HUES6 (cell line): Measurements from ENCODE around the gene MTA1.
A peak's percentile ranks its signal among the peaks of the same experiment; 100 is the strongest.

Experiments
- H3K27ac ChIP-seq: 2 replicates; pipeline ENCODE4 v1.7.0; 2013; ENCODE audit warnings: low read depth, mild to moderate bottlenecking, low read length, inconsistent platforms
- H3K27me3 ChIP-seq: 2 replicates; pipeline ENCODE4 v1.6.1; 2013; ENCODE audit warnings: low read length; ENCODE audit not compliant: control insufficient read depth, insufficient read depth
- H3K36me3 ChIP-seq: 2 replicates; pipeline ENCODE4 v1.6.1; 2013; ENCODE audit warnings: low read length; ENCODE audit not compliant: control insufficient read depth, insufficient read depth
- H3K4me1 ChIP-seq: 2 replicates; pipeline ENCODE4 v1.6.1; 2013; ENCODE audit warnings: low read length; ENCODE audit not compliant: control insufficient read depth, insufficient read depth
- H3K4me3 ChIP-seq: 2 replicates; pipeline ENCODE4 v1.5.1; 2013; ENCODE audit warnings: low read depth, low read length
- H3K9ac ChIP-seq: one replicate; pipeline ENCODE4 v1.6.1; 2013; ENCODE audit warnings: mild to moderate bottlenecking, low read length
- H3K9me3 ChIP-seq: 2 replicates; pipeline ENCODE4 v1.6.1; 2013; ENCODE audit warnings: low read depth, low read length; ENCODE audit not compliant: control insufficient read depth, insufficient read depth

The MTA1 gene

GRCh38 chr14:105381446-105382342 is 37.9 kb upstream of the MTA1 start:
- Histone ChIP-seq H3K9ac (no peak overlapping the region), H3K27ac (no peak overlapping the region), H3K9me3 (no peaks in the 10 kb centered on the region), H3K36me3 (peaks cover 44% of the 10 kb centered on the region), H3K4me3 (no peak overlapping the region), H3K4me1 (no peaks in the 10 kb centered on the region), H3K27me3 (no peaks in the 10 kb centered on the region)

- Histone ChIP-seq H3K9me3 (no peaks in the 10 kb centered on the region), H3K4me1 (no peaks in the 10 kb centered on the region), H3K27ac (no peak overlapping the region), H3K4me3 (no peak overlapping the region), H3K36me3 (peaks cover 52% of the 10 kb centered on the region), H3K27me3 (no peaks in the 10 kb centered on the region), H3K9ac (no peak overlapping the region)
Observed at GRCh38 chr14:105382343-105383082, 37.1 kb upstream of the MTA1 start.

- no peaks in the 10 kb centered on the region for H3K9me3 ChIP-seq
- peaks cover 55% of the 10 kb centered on the region for H3K36me3 ChIP-seq
- no peak overlapping the region for H3K27ac ChIP-seq
- H3K4me3 ChIP-seq: no peak overlapping the region
- no peaks in the 10 kb centered on the region for H3K27me3 ChIP-seq
- H3K4me1 ChIP-seq: no peaks in the 10 kb centered on the region
- H3K9ac ChIP-seq: no peak overlapping the region
Observed at GRCh38 chr14:105383083-105383730, 36.4 kb upstream of the MTA1 start.

GRCh38 chr14:105384041-105384557 is 35.5 kb upstream of the MTA1 start:
- Histone ChIP-seq H3K27ac (no peak overlapping the region), H3K4me3 (no peak overlapping the region), H3K9ac (no peak overlapping the region), H3K27me3 (no peaks in the 10 kb centered on the region), H3K9me3 (no peaks in the 10 kb centered on the region), H3K4me1 (no peaks in the 10 kb centered on the region), H3K36me3 (peaks cover 55% of the 10 kb centered on the region)

GRCh38 chr14:105384605-105385321 is 34.9 kb upstream of the MTA1 start:
- H3K27me3 ChIP-seq: no peaks in the 10 kb centered on the region
- no peaks in the 10 kb centered on the region for H3K4me1 ChIP-seq
- H3K9me3 ChIP-seq: no peaks in the 10 kb centered on the region
- H3K27ac ChIP-seq: no peak overlapping the region
- peaks cover 53% of the 10 kb centered on the region for H3K36me3 ChIP-seq
- no peak overlapping the region for H3K4me3 ChIP-seq
- no peak overlapping the region for H3K9ac ChIP-seq

GRCh38 chr14:105385322-105385637 is 34.3 kb upstream of the MTA1 start:
- H3K9ac ChIP-seq: no peak overlapping the region
- no peak overlapping the region for H3K27ac ChIP-seq
- H3K9me3 ChIP-seq: no peaks in the 10 kb centered on the region
- no peak overlapping the region for H3K4me3 ChIP-seq
- H3K36me3 ChIP-seq: peaks cover 49% of the 10 kb centered on the region
- H3K4me1 ChIP-seq: no peaks in the 10 kb centered on the region
- H3K27me3 ChIP-seq: no peaks in the 10 kb centered on the region

GRCh38 chr14:105385698-105386365 is 33.8 kb upstream of the MTA1 start:
- H3K4me3 ChIP-seq: no peak overlapping the region
- H3K36me3 ChIP-seq: peaks cover 49% of the 10 kb centered on the region
- no peaks in the 10 kb centered on the region for H3K4me1 ChIP-seq
- no peak overlapping the region for H3K27ac ChIP-seq
- H3K9ac ChIP-seq: no peak overlapping the region
- H3K9me3 ChIP-seq: no peaks in the 10 kb centered on the region
- no peaks in the 10 kb centered on the region for H3K27me3 ChIP-seq

- no peak overlapping the region for H3K4me3 ChIP-seq
- no peak overlapping the region for H3K27ac ChIP-seq
- H3K27me3 ChIP-seq: no peaks in the 10 kb centered on the region
- no peaks in the 10 kb centered on the region for H3K4me1 ChIP-seq
- no peaks in the 10 kb centered on the region for H3K9me3 ChIP-seq
- peak overlapping the region; percentile 11 for H3K9ac ChIP-seq
- H3K36me3 ChIP-seq: peaks cover 49% of the 10 kb centered on the region
Observed at GRCh38 chr14:105386581-105387529, 32.8 kb upstream of the MTA1 start.

- Histone ChIP-seq H3K9me3 (no peaks in the 10 kb centered on the region), H3K9ac (no peak overlapping the region), H3K4me3 (no peak overlapping the region), H3K4me1 (no peaks in the 10 kb centered on the region), H3K36me3 (peaks cover 45% of the 10 kb centered on the region), H3K27ac (no peak overlapping the region), H3K27me3 (no peaks in the 10 kb centered on the region)
Observed at GRCh38 chr14:105387530-105387922, 32.1 kb upstream of the MTA1 start.
